ENCODE results near the gene SUFU. TPM values are rescaled to one million over a fixed set of nuclear protein-coding genes. Genes with fewer than 3 reads are reported as not detected.

The SUFU gene
- total and polyA plus RNA-seq, 2 of the 4 experiments (the other 2 are of a cell fraction), result 2.2 to 11.0 TPM

GRCh38 chr10:102523250-102524029 lies 19.7 kb downstream of the SUFU start:
- H3K18ac ChIP-seq (ENCODE audit: low read depth, low read length), result no peak overlapping the region; the same call in 1 of the 2 replicates
- H2BK15ac ChIP-seq (ENCODE audit: low read depth, low read length), result no peak overlapping the region
- no peaks in the 10 kb centered on the region for H3K9me3 ChIP-seq (ENCODE audit: control insufficient read depth, insufficient read depth, low read length)
- H4K8ac ChIP-seq (ENCODE audit: low read depth in 2 of 2, low read length in 2 of 2), result peak overlapping the region in 1 of 2 experiments; percentile 22; a peak in 1 of 4 replicates
- peak; percentile 74 for ATAC-seq (ENCODE audit: low read depth)
- no peak overlapping the region for H3K56ac ChIP-seq (ENCODE audit: extremely low read depth, insufficient read depth, low read length)
- H4K5ac ChIP-seq (ENCODE audit: low read depth, low read length), result peak overlapping the region; percentile 3; the same call in 1 of the 2 replicates
- WGBS, 2 experiments (ENCODE audit: extremely low coverage in 2 of 2, insufficient read length in 1 of 2), result 42% methylated on average over 4 of the region's 7 CpGs; no CpG with 5 or more reads in 1 of the 2 experiments
- POLR2A ChIA-PET (ENCODE audit: unreplicated experiment), result no interaction called here
- H2AK9ac ChIP-seq (replicated peaks; ENCODE audit: low read depth, low read length, poor library complexity), result peak overlapping the region; percentile 49
- no peak overlapping the region for H2BK20ac ChIP-seq (ENCODE audit: low read depth, low read length)
- TF ChIP-seq BHLHE40 (IDR thresholded peaks at IDR 0.05; ENCODE audit: low read depth, low read length) (no peak), RAD21 (IDR thresholded peaks at IDR 0.05; ENCODE audit: low read length) (no peak), MAFK (IDR thresholded peaks at IDR 0.05; ENCODE audit: low read depth, low read length) (no peak), MAZ (IDR thresholded peaks at IDR 0.05; ENCODE audit: borderline replicate concordance, low read depth, low read length) (no peak), SMC3 (IDR thresholded peaks at IDR 0.05; ENCODE audit: low read depth, low read length) (no peak), MXI1 (IDR thresholded peaks at IDR 0.05; ENCODE audit: borderline replicate concordance, low read depth, low read length) (no peak), FOS (IDR thresholded peaks at IDR 0.05; ENCODE audit: low read depth, low read length) (no peak)
- peaks cover 22 to 64% of the 10 kb centered on the region in 2 experiments for H3K79me1 ChIP-seq (ENCODE audit: low read depth in 1 of 2, low read length in 2 of 2)
- no peak overlapping the region for H2AFZ ChIP-seq (replicated peaks; ENCODE audit: low read length, poor library complexity)
- H3K27me3 ChIP-seq (ENCODE audit: control insufficient read depth, insufficient read depth, low read length), result no peaks in the 10 kb centered on the region
- H3K36me3 ChIP-seq (ENCODE audit: control insufficient read depth, insufficient read depth, low read length), result peaks cover 13% of the 10 kb centered on the region
- peak overlapping the region; percentile 49 for H3K14ac ChIP-seq (replicated peaks; ENCODE audit: low read depth, low read length)
- H4K20me1 ChIP-seq (ENCODE audit: insufficient read depth, low read length), result peaks cover 23% of the 10 kb centered on the region
- H3K4me3 ChIP-seq (ENCODE audit: insufficient read depth, low read depth, low read length), result no peak overlapping the region
- peak overlapping the region; percentile 20; the same call in 1 of the 2 replicates for H2AK5ac ChIP-seq (ENCODE audit: low read depth, low read length)
- peak; percentile 83 for DNase-seq
- peaks cover 24% of the 10 kb centered on the region for H3K9me1 ChIP-seq (ENCODE audit: insufficient read depth, low read length)
- H2BK120ac ChIP-seq (ENCODE audit: low read depth, low read length), result no peak overlapping the region
- in situ Hi-C loops (cut with MboI; ENCODE audit: low sequenced_read_pairs), result no loop called here
- no TSS peak for BruUV-seq (replicated peaks)
- peak overlapping the region; percentile 33; the same call in 1 of the 2 replicates for H3K4ac ChIP-seq (ENCODE audit: low read depth, low read length)
- dilution Hi-C loops (cut with HindIII; ENCODE audit: low sequenced_read_pairs, unreplicated experiment), result no loop called here
- peaks cover 17% of the 10 kb centered on the region for H3K4me1 ChIP-seq (ENCODE audit: control insufficient read depth, insufficient read depth, low read length)
- H2BK5ac ChIP-seq (ENCODE audit: low read depth, low read length, poor library complexity, severe bottlenecking), result peak overlapping the region; percentile 65
- 0 out of 2 replicates have a peak overlapping the region, but pooled peaks have one; percentile 2 for H4K91ac ChIP-seq (ENCODE audit: insufficient read depth, low read depth, low read length)
- no peak overlapping the region for H3K23ac ChIP-seq (ENCODE audit: low read depth, low read length)
- intact Hi-C loops (cut with micrococcal nuclease), result no loop called here
- H3K27ac ChIP-seq (ENCODE audit: insufficient read depth, low read length), result peak overlapping the region; percentile 34
- no peak overlapping the region for H3K4me2 ChIP-seq (ENCODE audit: low read depth, low read length)
- H3K9ac ChIP-seq (ENCODE audit: low read depth, low read length), result no peak overlapping the region
- CTCF ChIA-PET, result no interaction called here

All from IMR-90 (cell line).